ENCODE data around the gene ACTL6A. TPM values are rescaled to one million over a fixed set of nuclear protein-coding genes. Genes with fewer than 3 reads are reported as not detected.
A peak's percentile ranks its signal among the peaks of the same experiment; 100 is the strongest.

The ACTL6A gene
- total RNA-seq, 3 donors from 2014 or later = 37.1 to 58.1 (median 46.2) TPM

GRCh38 chr3:179541596-179541995 lies 21.1 kb upstream of the ACTL6A start:
- no peaks in the 10 kb centered on the region for H3K27me3 ChIP-seq
- H3K4me3 ChIP-seq = no peak overlapping the region
- no peak for DNase-seq (ENCODE audit: low spot score in 2 of 2)
- TF ChIP-seq POLR2A (IDR thresholded peaks at IDR 0.05) = no peak
- TF ChIP-seq CTCF (IDR thresholded peaks at IDR 0.05) = no peak
- TF ChIP-seq POLR2AphosphoS5 (IDR thresholded peaks at IDR 0.05) = no peak
- H3K4me1 ChIP-seq = no peaks in the 10 kb centered on the region
- H3K36me3 ChIP-seq = no peaks in the 10 kb centered on the region
- H3K27ac ChIP-seq = no peak overlapping the region
- intact Hi-C loops (cut with DNase I; ENCODE audit: low total_unique reads) = no loop called here
- no peaks in the 10 kb centered on the region for H3K9me3 ChIP-seq

GRCh38 chr3:179542375-179542774 lies 20.4 kb upstream of the ACTL6A start:
- H3K4me1 ChIP-seq = no peaks in the 10 kb centered on the region
- no peak overlapping the region for H3K27ac ChIP-seq
- no peaks in the 10 kb centered on the region for H3K9me3 ChIP-seq
- TF ChIP-seq POLR2AphosphoS5 (IDR thresholded peaks at IDR 0.05) (no peak), POLR2A (IDR thresholded peaks at IDR 0.05) (no peak), CTCF (IDR thresholded peaks at IDR 0.05) (no peak)
- intact Hi-C loops (cut with DNase I; ENCODE audit: low total_unique reads) = no loop called here
- no peaks in the 10 kb centered on the region for H3K36me3 ChIP-seq
- DNase-seq (ENCODE audit: low spot score in 2 of 2) = no peak
- no peaks in the 10 kb centered on the region for H3K27me3 ChIP-seq
- no peak overlapping the region for H3K4me3 ChIP-seq

GRCh38 chr3:179544981-179545645 lies 17.6 kb upstream of the ACTL6A start:
- H3K36me3 ChIP-seq = no peaks in the 10 kb centered on the region
- intact Hi-C loops (cut with DNase I; ENCODE audit: low total_unique reads) = no loop called here
- no peaks in the 10 kb centered on the region for H3K4me1 ChIP-seq
- TF ChIP-seq POLR2AphosphoS5 (IDR thresholded peaks at IDR 0.05) = no peak
- no peak for TF ChIP-seq POLR2A (IDR thresholded peaks at IDR 0.05)
- TF ChIP-seq CTCF (IDR thresholded peaks at IDR 0.05) = no peak
- no peak overlapping the region for H3K27ac ChIP-seq
- H3K4me3 ChIP-seq = no peak overlapping the region
- H3K9me3 ChIP-seq = no peaks in the 10 kb centered on the region
- no peaks in the 10 kb centered on the region for H3K27me3 ChIP-seq
- DNase-seq (ENCODE audit: low spot score in 2 of 2) = no peak

- intact Hi-C loops (cut with DNase I; ENCODE audit: low total_unique reads) = no loop called here
- no peak overlapping the region for H3K4me3 ChIP-seq
- no peaks in the 10 kb centered on the region for H3K27me3 ChIP-seq
- no peaks in the 10 kb centered on the region for H3K4me1 ChIP-seq
- no peak overlapping the region for H3K27ac ChIP-seq
- TF ChIP-seq POLR2A (IDR thresholded peaks at IDR 0.05) = no peak
- no peaks in the 10 kb centered on the region for H3K9me3 ChIP-seq
- DNase-seq (ENCODE audit: low spot score in 2 of 2) = peak in 1 of 2 donors; percentile 53
- H3K36me3 ChIP-seq = no peaks in the 10 kb centered on the region
Observed at GRCh38 chr3:179546814-179547241, 15.9 kb upstream of the ACTL6A start.

GRCh38 chr3:179551349-179552105 lies 11.2 kb upstream of the ACTL6A start:
- Histone ChIP-seq H3K27me3 (no peaks in the 10 kb centered on the region), H3K4me1 (no peaks in the 10 kb centered on the region), H3K9me3 (no peaks in the 10 kb centered on the region), H3K4me3 (no peak overlapping the region), H3K36me3 (no peaks in the 10 kb centered on the region), H3K27ac (no peak overlapping the region)
- intact Hi-C loops (cut with DNase I; ENCODE audit: low total_unique reads) = no loop called here
- TF ChIP-seq CTCF (IDR thresholded peaks at IDR 0.05) (no peak), POLR2A (IDR thresholded peaks at IDR 0.05) (no peak), POLR2AphosphoS5 (IDR thresholded peaks at IDR 0.05) (no peak)
- no peak for DNase-seq (ENCODE audit: low spot score in 2 of 2)
